ENCODE measurements around the gene DYNLT4.
A peak's percentile ranks its signal among the peaks of the same experiment; 100 is the strongest.
"Not testable (repeated sequence)": the region's sequence is repeated elsewhere in the genome, so short reads cannot be mapped to it uniquely, and the experiment has no call there.

The DYNLT4 gene

GRCh38 chr1:44828841-44829440, 21.8 kb upstream of the DYNLT4 start:
- no peak for DNase-seq (ENCODE audit: low read depth in 1 of 2, low spot score in 1 of 2)

GRCh38 chr1:44828003-44828651, 21.0 kb upstream of the DYNLT4 start:
- no peak for DNase-seq (ENCODE audit: low read depth in 1 of 2, low spot score in 1 of 2)

DNA sequence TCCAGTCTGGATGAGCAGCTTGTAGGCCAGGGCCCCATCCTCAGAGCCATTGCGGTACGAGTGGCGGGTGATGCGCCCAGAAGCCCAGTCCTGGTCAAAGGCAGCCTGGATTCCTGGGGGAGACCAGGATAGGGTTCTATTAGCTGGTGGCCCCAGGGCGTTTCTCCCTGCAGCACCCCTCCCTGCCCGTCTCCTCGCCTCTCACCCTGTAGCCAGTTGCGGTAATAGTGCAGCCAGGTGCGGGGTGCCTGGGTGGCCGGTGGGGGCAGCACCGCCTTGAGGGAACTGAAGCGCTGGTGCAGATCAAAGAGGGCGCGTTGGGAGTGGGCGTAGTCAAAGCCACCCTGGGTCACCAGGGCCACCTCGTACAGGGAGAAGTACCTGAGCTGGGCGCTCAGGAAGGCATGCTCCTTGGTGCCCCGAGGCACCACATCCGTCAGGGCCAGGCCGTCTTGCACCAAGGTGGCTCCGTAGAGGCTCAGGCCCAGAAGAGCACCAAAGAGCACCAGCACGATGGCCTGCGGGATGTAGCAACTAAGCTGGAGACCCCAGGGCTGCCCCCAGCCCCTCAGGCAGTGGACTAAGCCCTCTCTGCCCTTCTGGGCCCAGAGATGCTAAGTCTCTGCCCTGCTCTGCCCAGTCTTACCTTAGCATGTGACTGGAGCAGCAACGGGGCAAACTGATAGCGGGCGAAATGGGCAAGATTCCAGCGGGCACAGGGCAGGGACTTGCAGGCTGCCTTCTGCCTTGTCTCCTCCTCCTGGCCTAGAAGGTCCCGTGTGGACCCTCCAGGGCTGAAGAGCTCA, 20.2 kb upstream of the DYNLT4 start:
- no peak for DNase-seq (ENCODE audit: low read depth in 1 of 2, low spot score in 1 of 2)

DNA sequence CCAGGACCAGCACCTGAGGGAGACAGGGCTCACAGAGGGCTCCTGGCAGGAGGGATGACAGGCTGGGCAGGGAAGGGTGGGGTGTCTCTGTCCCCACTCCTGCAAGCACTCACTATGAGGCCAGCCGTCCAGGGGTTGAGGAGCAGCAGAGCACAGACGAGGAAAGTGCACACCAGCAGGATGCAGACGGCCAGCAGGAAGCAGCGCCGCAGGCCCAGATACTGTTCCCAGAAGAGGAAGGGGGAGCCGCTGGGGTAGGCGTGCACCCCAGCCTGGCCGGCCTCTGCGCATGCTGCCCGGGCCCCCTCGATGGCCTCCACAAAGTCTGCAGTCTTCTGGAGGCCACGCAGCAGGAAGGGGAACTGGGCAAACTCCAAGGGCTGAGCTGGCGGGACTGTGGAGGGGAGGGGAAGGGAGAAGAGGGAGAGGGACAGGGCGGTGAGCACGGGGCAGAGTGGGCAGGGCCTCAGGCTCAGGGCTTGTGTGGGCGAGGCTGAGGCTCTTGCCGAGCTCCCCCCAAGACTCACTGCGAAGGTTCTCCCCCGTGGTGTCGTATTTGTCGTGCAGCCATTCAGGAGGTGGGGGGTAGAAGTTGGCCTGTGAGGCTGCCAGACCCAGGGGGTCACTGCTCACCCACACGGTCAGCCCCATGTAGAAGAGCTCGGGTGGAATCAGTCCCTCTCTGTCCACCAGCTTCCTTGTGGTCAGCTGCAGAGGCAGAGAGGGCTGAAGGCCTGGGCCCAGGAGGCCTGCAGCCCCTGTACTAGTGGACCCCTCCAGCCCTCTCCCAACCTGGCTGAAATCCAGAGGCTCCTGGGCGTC, 19.4 kb upstream of the DYNLT4 start:
- no peak for DNase-seq (ENCODE audit: low read depth in 1 of 2, low spot score in 1 of 2)

DNA sequence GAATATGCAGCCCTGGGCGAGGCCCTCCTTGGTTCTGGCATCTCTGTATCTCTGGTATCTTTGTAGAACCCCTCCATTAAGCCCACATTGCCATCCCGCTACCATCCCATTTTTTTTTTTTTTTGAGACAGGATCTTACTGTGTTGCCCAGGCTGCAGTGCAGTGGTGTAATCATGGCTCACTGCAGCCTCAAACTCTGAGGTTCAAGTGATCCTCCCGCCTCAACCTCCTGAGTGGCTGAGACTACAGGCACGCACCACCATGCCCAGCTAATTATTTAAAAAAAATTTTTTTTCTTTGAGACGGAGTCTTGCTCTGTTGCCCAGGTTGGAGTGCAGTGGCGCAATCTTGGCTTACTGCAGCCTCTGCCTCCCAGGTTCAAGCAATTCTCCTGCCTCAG, 17.2 kb upstream of the DYNLT4 start:
- not testable (repeated sequence) for DNase-seq (ENCODE audit: low read depth in 1 of 2, low spot score in 1 of 2)

DNA sequence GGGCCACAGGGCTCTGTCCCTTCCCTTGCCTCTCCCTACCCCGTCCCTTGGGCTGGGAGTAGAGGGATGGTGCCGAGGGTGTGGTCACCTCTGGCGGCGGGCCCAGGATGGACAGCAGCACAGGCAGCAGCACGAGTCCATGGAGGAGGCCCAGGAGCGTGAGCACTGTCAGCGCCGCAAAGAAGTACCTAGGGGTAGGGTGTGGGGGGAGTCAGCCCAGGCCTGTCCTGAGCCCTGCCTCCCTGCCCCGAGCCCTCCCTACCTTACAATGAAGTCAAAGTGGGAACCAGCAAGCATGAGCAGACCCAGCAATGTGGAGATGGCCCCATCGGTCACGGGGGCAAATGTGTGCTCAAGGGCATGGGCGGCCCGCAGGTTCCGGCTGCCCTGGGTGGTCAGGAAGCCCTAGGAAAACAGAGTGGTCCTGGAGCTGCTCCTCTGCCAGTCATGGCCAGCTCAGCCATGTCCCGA, 15.9 kb upstream of the DYNLT4 start:
- DNase-seq (ENCODE audit: low read depth in 1 of 2, low spot score in 1 of 2), result no peak

GRCh38 chr1:44822131-44822701, 15.1 kb upstream of the DYNLT4 start:
- no peak for DNase-seq (ENCODE audit: low read depth in 1 of 2, low spot score in 1 of 2)

DNA sequence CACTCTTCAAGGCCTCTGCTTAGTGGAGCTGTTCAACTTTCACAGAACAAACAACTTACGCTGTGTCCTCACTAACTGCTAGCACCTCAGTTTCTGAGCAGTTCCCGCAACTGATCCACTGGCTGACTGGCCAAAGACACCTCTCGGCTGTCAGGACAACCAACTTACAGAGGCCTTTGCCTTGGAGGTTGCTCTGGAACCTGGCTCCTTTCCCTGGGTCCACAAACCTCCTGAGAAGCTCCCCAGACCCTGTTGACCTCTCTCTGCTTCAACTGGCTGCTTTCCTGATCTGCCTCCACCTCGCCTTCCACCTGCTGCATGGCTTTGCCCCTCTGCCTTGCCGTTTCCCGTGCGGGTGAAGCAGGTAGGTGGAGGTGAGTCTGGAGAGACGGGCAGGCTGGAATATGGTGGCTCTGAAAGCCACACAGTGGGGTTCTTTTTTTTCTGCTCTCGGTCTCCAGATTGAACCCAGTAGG, 14.1 kb upstream of the DYNLT4 start:
- DNase-seq (ENCODE audit: low read depth in 1 of 2, low spot score in 1 of 2), result no peak

- no peak for DNase-seq (ENCODE audit: low read depth in 1 of 2, low spot score in 1 of 2)
Measured at GRCh38 chr1:44820328-44821239, 13.4 kb upstream of the DYNLT4 start.

- DNase-seq (ENCODE audit: low read depth in 1 of 2, low spot score in 1 of 2), result peak; percentile 65 to 71
Measured at GRCh38 chr1:44819608-44820327, 12.6 kb upstream of the DYNLT4 start.

GRCh38 chr1:44819196-44819607, 12.1 kb upstream of the DYNLT4 start:
- DNase-seq (ENCODE audit: low read depth in 1 of 2, low spot score in 1 of 2), result peak in 1 of 2 donors; percentile 1

- no peak for DNase-seq (ENCODE audit: low read depth in 1 of 2, low spot score in 1 of 2)
Measured at GRCh38 chr1:44817771-44818495, 10.8 kb upstream of the DYNLT4 start.

GRCh38 chr1:44817307-44817706, 10.2 kb upstream of the DYNLT4 start:
- DNase-seq (ENCODE audit: low read depth in 1 of 2, low spot score in 1 of 2), result no peak

- not testable (repeated sequence) for DNase-seq (ENCODE audit: low read depth in 1 of 2, low spot score in 1 of 2)
Measured at GRCh38 chr1:44815926-44816325, 8.8 kb upstream of the DYNLT4 start.

DNA sequence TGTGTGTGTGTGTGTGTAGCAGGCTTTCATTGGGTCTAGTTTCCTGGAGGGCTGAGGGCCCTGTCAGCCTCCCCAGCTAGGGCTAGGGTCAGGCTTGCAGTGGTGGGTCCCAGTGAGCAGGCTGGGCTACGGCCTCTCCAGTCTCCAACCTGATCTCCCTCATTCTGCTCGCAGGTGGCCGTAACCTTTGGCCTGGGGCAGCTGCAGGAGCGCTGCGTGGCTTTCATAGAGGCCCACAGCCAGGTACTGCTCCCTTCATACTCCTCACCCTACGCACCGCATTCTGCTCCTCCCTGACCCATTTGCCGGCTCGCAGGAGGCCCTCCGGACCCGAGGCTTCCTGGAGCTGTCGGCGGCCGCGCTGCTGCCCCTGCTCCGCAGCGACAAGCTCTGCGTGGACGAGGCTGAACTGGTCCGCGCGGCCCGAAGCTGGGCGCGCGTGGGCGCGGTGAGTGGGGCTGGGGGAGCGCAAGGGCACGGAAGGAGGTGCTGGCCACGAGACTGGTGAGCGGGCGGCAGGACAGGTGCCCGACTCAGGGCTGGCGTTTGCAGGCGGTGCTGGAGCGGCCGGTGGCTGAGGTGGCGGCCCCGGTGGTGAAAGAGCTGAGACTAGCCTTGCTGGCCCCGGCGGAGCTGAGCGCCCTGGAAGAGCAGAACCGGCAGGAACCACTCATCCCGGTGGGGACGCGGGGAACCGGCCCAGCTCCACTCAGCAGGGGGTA, 5.8 kb upstream of the DYNLT4 start:
- DNase-seq (ENCODE audit: low read depth in 1 of 2, low spot score in 1 of 2), result no peak

GRCh38 chr1:44811234-44811633, 4.1 kb upstream of the DYNLT4 start:
- no peak for DNase-seq (ENCODE audit: low read depth in 1 of 2, low spot score in 1 of 2)

- not testable (repeated sequence) for DNase-seq (ENCODE audit: low read depth in 1 of 2, low spot score in 1 of 2)
Measured at GRCh38 chr1:44810762-44811105, 3.6 kb upstream of the DYNLT4 start.

All from stimulated activated CD4-positive, alpha-beta T cell treated with anti-CD3 and anti-CD28 coated beads, Interleukin-15, amount 100 ng/mL, for 1 hour (primary cell).